Measurements from ENCODE around the gene TFDP2. TPM values are rescaled to one million over a fixed set of nuclear protein-coding genes. Genes with fewer than 3 reads are reported as not detected.

TFDP2 gene
- total RNA-seq, 1 experiment from 2014 or later, result 48.2 TPM

- ChIA-PET CTCF (interaction anchor here (0.7 kb wide), 1 partner anchor 214 kb away, joined by 3 read pairs; no protein-coding TSS in a partner anchor), POLR2A (interaction anchor here (0.7 kb wide), 1 partner anchor 693 kb away, joined by 3 read pairs; no protein-coding TSS in a partner anchor)
- ATAC-seq, result no peak
- H3K27ac Mint-ChIP-seq, result peak overlapping the region; percentile 73
- H3K27me3 Mint-ChIP-seq (ENCODE audit: low read depth), result no peaks in the 10 kb centered on the region
- H3K4me1 Mint-ChIP-seq, result peaks cover 21% of the 10 kb centered on the region
- no peak for TF ChIP-seq CREM (CRISPR knock-in tag; IDR thresholded peaks at IDR 0.05)
- no peak for TF ChIP-seq ZNF425 (CRISPR knock-in tag; conservative IDR thresholded peaks at IDR 0.05)
- no peak for TF ChIP-seq HMGXB4 (CRISPR knock-in tag; IDR thresholded peaks at IDR 0.05)
- no peak for TF ChIP-seq MXD4 (CRISPR knock-in tag; IDR thresholded peaks at IDR 0.05; ENCODE audit: borderline replicate concordance)
- no peak for TF ChIP-seq ZNF671 (CRISPR knock-in tag; IDR thresholded peaks at IDR 0.05)
- TF ChIP-seq, protein P1, sequence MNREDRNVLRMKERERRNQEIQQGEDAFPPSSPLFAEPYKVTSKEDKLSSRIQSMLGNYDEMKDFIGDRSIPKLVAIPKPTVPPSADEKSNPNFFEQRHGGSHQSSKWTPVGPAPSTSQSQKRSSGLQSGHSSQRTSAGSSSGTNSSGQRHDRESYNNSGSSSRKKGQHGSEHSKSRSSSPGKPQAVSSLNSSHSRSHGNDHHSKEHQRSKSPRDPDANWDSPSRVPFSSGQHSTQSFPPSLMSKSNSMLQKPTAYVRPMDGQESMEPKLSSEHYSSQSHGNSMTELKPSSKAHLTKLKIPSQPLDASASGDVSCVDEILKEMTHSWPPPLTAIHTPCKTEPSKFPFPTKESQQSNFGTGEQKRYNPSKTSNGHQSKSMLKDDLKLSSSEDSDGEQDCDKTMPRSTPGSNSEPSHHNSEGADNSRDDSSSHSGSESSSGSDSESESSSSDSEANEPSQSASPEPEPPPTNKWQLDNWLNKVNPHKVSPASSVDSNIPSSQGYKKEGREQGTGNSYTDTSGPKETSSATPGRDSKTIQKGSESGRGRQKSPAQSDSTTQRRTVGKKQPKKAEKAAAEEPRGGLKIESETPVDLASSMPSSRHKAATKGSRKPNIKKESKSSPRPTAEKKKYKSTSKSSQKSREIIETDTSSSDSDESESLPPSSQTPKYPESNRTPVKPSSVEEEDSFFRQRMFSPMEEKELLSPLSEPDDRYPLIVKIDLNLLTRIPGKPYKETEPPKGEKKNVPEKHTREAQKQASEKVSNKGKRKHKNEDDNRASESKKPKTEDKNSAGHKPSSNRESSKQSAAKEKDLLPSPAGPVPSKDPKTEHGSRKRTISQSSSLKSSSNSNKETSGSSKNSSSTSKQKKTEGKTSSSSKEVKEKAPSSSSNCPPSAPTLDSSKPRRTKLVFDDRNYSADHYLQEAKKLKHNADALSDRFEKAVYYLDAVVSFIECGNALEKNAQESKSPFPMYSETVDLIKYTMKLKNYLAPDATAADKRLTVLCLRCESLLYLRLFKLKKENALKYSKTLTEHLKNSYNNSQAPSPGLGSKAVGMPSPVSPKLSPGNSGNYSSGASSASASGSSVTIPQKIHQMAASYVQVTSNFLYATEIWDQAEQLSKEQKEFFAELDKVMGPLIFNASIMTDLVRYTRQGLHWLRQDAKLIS (CRISPR knock-in tag; IDR thresholded peaks at IDR 0.05; ENCODE audit: borderline replicate concordance), result no peak
- TF ChIP-seq FOXK1 (CRISPR knock-in tag; IDR thresholded peaks at IDR 0.05), result no peak
- no peak for TF ChIP-seq ZNF219 (CRISPR knock-in tag; IDR thresholded peaks at IDR 0.05; ENCODE audit: borderline replicate concordance)
- no peak for TF ChIP-seq FOXJ3 (CRISPR knock-in tag; IDR thresholded peaks at IDR 0.05; ENCODE audit: borderline replicate concordance)
- no peak for TF ChIP-seq NFE2L1 (CRISPR knock-in tag; IDR thresholded peaks at IDR 0.05)
- no peak for TF ChIP-seq MAX (CRISPR knock-in tag; IDR thresholded peaks at IDR 0.05)
- TF ChIP-seq, protein P2, sequence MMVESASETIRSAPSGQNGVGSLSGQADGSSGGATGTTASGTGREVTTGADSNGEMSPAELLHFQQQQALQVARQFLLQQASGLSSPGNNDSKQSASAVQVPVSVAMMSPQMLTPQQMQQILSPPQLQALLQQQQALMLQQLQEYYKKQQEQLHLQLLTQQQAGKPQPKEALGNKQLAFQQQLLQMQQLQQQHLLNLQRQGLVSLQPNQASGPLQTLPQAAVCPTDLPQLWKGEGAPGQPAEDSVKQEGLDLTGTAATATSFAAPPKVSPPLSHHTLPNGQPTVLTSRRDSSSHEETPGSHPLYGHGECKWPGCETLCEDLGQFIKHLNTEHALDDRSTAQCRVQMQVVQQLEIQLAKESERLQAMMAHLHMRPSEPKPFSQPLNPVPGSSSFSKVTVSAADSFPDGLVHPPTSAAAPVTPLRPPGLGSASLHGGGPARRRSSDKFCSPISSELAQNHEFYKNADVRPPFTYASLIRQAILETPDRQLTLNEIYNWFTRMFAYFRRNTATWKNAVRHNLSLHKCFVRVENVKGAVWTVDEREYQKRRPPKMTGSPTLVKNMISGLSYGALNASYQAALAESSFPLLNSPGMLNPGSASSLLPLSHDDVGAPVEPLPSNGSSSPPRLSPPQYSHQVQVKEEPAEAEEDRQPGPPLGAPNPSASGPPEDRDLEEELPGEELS (CRISPR knock-in tag; IDR thresholded peaks at IDR 0.05), result no peak
- TF ChIP-seq, protein P3, sequence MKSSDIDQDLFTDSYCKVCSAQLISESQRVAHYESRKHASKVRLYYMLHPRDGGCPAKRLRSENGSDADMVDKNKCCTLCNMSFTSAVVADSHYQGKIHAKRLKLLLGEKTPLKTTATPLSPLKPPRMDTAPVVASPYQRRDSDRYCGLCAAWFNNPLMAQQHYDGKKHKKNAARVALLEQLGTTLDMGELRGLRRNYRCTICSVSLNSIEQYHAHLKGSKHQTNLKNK (CRISPR knock-in tag; IDR thresholded peaks at IDR 0.05), result no peak
- no peak for DNase-seq (ENCODE audit: low spot score)
- 0 out of 2 replicates have a peak, but pooled peaks cover 6% of the 10 kb centered on the region for H3K9me3 Mint-ChIP-seq
- no peak overlapping the region for H3K4me3 Mint-ChIP-seq
- peaks cover 3% of the 10 kb centered on the region for H3K36me3 Mint-ChIP-seq
Observed at GRCh38 chr3:142029052-142029642, 120.2 kb downstream of the TFDP2 start.

Data from WTC11 (cell line).